ENCODE measurements around the gene MAN1C1. TPM values are rescaled to one million over a fixed set of nuclear protein-coding genes. Genes with fewer than 3 reads are reported as not detected.

Gene MAN1C1
- total and polyA plus RNA-seq, 8 donors = 4.3 to 33.9 (median 6.1) TPM

- intact Hi-C loops (cut with DNase I; ENCODE audit: low total_unique reads) = no loop called here
- DNase-seq = peak in 1 of 2 donors; percentile 44
These were observed 40.7 kb downstream of the MAN1C1 start for GRCh38 chr1:25657121-25657882.

GRCh38 chr1:25657883-25658760 lies 41.5 kb downstream of the MAN1C1 start:
- Histone ChIP-seq H3K27ac (peak overlapping the region in 3 of 5 donors; percentile 24 to 39 (median 34)), H3K36me3 (no peaks in the 10 kb centered on the region), H3K4me1 (peaks cover 3 to 18% (median 13%) of the 10 kb centered on the region in 4 donors), H3K4me3 (no peak overlapping the region), H3K9me3 (no peaks in the 10 kb centered on the region), H3K27me3 (no peaks in the 10 kb centered on the region)
- intact Hi-C loops (cut with DNase I; ENCODE audit: low total_unique reads) = no loop called here
- TF ChIP-seq CTCF (IDR thresholded peaks at IDR 0.05) = no peak
- TF ChIP-seq POLR2A (IDR thresholded peaks at IDR 0.05) = no peak
- no peak for TF ChIP-seq POLR2AphosphoS5 (IDR thresholded peaks at IDR 0.05)
- no peak for TF ChIP-seq EP300 (IDR thresholded peaks at IDR 0.05)
- 91 to 97% (median 94%) methylated on average over 11 of the region's 11 CpGs for WGBS, 5 donors
- DNase-seq = no peak

More at GRCh38 chr1:25657121-25657882, 40.7 kb downstream of the MAN1C1 start:
- no peak overlapping the region for H3K4me3 ChIP-seq
- peaks cover 3 to 23% (median 17%) of the 10 kb centered on the region in 4 donors for H3K4me1 ChIP-seq
- 73 to 93% (median 83%) methylated on average over 5 to 6 of the region's 6 CpGs for WGBS, 5 donors
- no peaks in the 10 kb centered on the region for H3K27me3 ChIP-seq
- TF ChIP-seq POLR2A (IDR thresholded peaks at IDR 0.05) (no peak), POLR2AphosphoS5 (IDR thresholded peaks at IDR 0.05) (no peak)
- H3K27ac ChIP-seq = no peak overlapping the region
- no peaks in the 10 kb centered on the region for H3K36me3 ChIP-seq
- H3K9me3 ChIP-seq = no peaks in the 10 kb centered on the region

DNA sequence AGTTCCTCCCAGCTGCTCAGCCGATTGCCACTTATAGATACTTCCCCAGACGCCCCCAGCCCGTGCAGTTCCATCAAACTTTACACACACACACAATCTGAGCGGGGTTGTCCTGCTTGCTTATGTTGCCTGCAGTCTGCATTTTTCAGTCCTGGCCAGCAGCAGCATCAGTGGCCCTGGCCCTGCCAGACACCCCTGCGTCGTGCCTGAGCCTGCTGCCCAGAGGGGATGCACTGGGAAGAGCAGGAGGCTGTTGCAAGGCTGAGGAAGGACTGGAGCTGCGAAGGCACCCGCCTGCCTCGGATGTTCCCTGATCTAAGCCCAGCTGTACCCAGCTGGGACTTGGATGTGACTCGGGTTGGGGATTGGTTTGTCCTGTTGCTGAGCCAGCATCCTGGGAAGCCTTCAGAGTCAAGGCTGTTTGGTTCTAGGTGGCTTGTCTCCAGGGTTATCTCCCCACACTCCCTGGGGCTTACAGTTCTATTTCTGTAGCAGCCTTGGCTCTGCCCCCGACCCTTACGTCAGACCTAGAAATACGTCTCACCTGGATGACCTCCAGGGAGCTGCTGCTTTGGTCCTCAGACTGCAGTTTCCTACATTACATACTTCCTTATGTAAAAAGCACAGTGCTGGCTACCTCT lies 42.3 kb downstream of the MAN1C1 start:
- intact Hi-C loops (cut with DNase I; ENCODE audit: low total_unique reads) = no loop called here
- no peaks in the 10 kb centered on the region for H3K9me3 ChIP-seq
- peak overlapping the region in 4 of 5 donors; percentile 1 to 39 (median 29) for H3K27ac ChIP-seq
- WGBS, 5 donors = 51 to 75% (median 58%) methylated on average over 13 of the region's 13 CpGs
- H3K36me3 ChIP-seq = no peaks in the 10 kb centered on the region
- no peak overlapping the region for H3K4me3 ChIP-seq
- H3K4me1 ChIP-seq = peaks cover 3 to 18% (median 13%) of the 10 kb centered on the region in 4 donors
- DNase-seq = peak; percentile 64 to 82
- TF ChIP-seq EP300 (IDR thresholded peaks at IDR 0.05) (no peak), POLR2AphosphoS5 (IDR thresholded peaks at IDR 0.05) (peak in 2 of 3 donors; percentile 23 to 66), POLR2A (IDR thresholded peaks at IDR 0.05) (no peak), CTCF (IDR thresholded peaks at IDR 0.05) (no peak)
- H3K27me3 ChIP-seq = no peaks in the 10 kb centered on the region

GRCh38 chr1:25661043-25661815 lies 44.6 kb downstream of the MAN1C1 start:
- no peaks in the 10 kb centered on the region for H3K27me3 ChIP-seq
- H3K4me1 ChIP-seq = peaks cover 3 to 28% (median 15%) of the 10 kb centered on the region in 4 donors
- DNase-seq = peak in 1 of 2 donors; percentile 10
- intact Hi-C loops (cut with DNase I; ENCODE audit: low total_unique reads) = no loop called here
- H3K27ac ChIP-seq = peak overlapping the region in 2 of 5 donors; percentile 9 to 11
- H3K9me3 ChIP-seq = no peaks in the 10 kb centered on the region
- 60 to 68% (median 67%) methylated on average over 8 of the region's 8 CpGs for WGBS, 5 donors
- no peak overlapping the region for H3K4me3 ChIP-seq
- TF ChIP-seq POLR2AphosphoS5 (IDR thresholded peaks at IDR 0.05) (peak in 2 of 3 donors; percentile 8 to 27), EP300 (IDR thresholded peaks at IDR 0.05) (no peak)
- H3K36me3 ChIP-seq = no peaks in the 10 kb centered on the region
